RWPE2 (cell line): ENCODE data around the gene NT5DC4.
A peak's percentile ranks its signal among the peaks of the same experiment; 100 is the strongest.

ENCODE experiments used
- ATAC-seq: fragments of 200-7000 bp; cut with Tn5 transposase; 3 replicates; pipeline ENCODE4 v1.9.1; 2021; ENCODE audit warnings: low read depth
- DNase-seq: peaks from one replicate; pipeline ENCODE4 v3.0.0-alpha.2; 2020; ENCODE audit warnings: low spot score
- H3K27ac ChIP-seq: fragments of 450-650 bp; 2 replicates; pipeline ENCODE4 v1.5.1; 2017; ENCODE audit warnings: mild to moderate bottlenecking; ENCODE audit not compliant: poor library complexity, severe bottlenecking
- H3K27me3 ChIP-seq: fragments of 250-450 bp; sonication (Bioruptor Pico); 2 replicates; pipeline ENCODE4 v1.5.1; 2021; ENCODE audit warnings: mild to moderate bottlenecking, moderate library complexity; ENCODE audit not compliant: insufficient read depth, poor library complexity, severe bottlenecking
- H3K36me3 ChIP-seq: fragments of 250-450 bp; sonication (Bioruptor Pico); 2 replicates; pipeline ENCODE4 v1.5.1; 2020; ENCODE audit warnings: low read depth, mild to moderate bottlenecking, moderate library complexity
- H3K4me1 ChIP-seq: fragments of 250-450 bp; sonication (Bioruptor Pico); 2 replicates; pipeline ENCODE4 v1.5.1; 2021; ENCODE audit warnings: mild to moderate bottlenecking, moderate library complexity; ENCODE audit not compliant: insufficient read depth, poor library complexity, severe bottlenecking
- H3K4me3 ChIP-seq: fragments of 250-450 bp; sonication (Bioruptor Pico); 2 replicates; pipeline ENCODE4 v1.5.1; 2021; ENCODE audit warnings: mild to moderate bottlenecking, moderate library complexity; ENCODE audit not compliant: severe bottlenecking
- H3K9me3 ChIP-seq: fragments of 250-450 bp; sonication (Bioruptor Pico); 2 replicates; pipeline ENCODE4 v1.5.1; 2021; ENCODE audit warnings: mild to moderate bottlenecking, moderate library complexity; ENCODE audit not compliant: severe bottlenecking
- CTCF ChIP-seq: fragments of 450-650 bp; IDR thresholded peaks from one replicate; pipeline ENCODE4 v1.5.1; 2017; ENCODE audit warnings: mild to moderate bottlenecking, moderate library complexity; ENCODE audit not compliant: poor library complexity, severe bottlenecking

NT5DC4 gene

GRCh38 chr2:112680666-112681101 lies 40.1 kb upstream of the NT5DC4 start:
- TF ChIP-seq CTCF, result no peak
- ATAC-seq (peak; percentile 42; the same call in 1 of the 3 replicates), DNase-seq (no peak)
- H3K27me3 ChIP-seq, result no peaks in the 10 kb centered on the region
- H3K4me3 ChIP-seq, result no peak overlapping the region
- H3K27ac ChIP-seq, result no peak overlapping the region
- H3K4me1 ChIP-seq, result peaks cover 6% of the 10 kb centered on the region
- no peaks in the 10 kb centered on the region for H3K9me3 ChIP-seq
- no peaks in the 10 kb centered on the region for H3K36me3 ChIP-seq

GRCh38 chr2:112682101-112682500 lies 38.7 kb upstream of the NT5DC4 start:
- no peak overlapping the region for H3K4me3 ChIP-seq
- no peaks in the 10 kb centered on the region for H3K36me3 ChIP-seq
- H3K27ac ChIP-seq, result no peak overlapping the region
- H3K9me3 ChIP-seq, result no peaks in the 10 kb centered on the region
- DNase-seq (no peak), ATAC-seq (no peak)
- no peak for TF ChIP-seq CTCF
- peaks cover 6% of the 10 kb centered on the region for H3K4me1 ChIP-seq
- H3K27me3 ChIP-seq, result no peaks in the 10 kb centered on the region

GRCh38 chr2:112683550-112684414 lies 37.0 kb upstream of the NT5DC4 start:
- H3K4me1 ChIP-seq, result peaks cover 12% of the 10 kb centered on the region

GRCh38 chr2:112684415-112684775 lies 36.4 kb upstream of the NT5DC4 start:
- Histone ChIP-seq H3K4me1 (peaks cover 11% of the 10 kb centered on the region), H3K27ac (no peak overlapping the region), H3K4me3 (no peak overlapping the region), H3K27me3 (no peaks in the 10 kb centered on the region), H3K9me3 (no peaks in the 10 kb centered on the region), H3K36me3 (no peaks in the 10 kb centered on the region)
- DNase-seq, result no peak
- TF ChIP-seq CTCF, result no peak
- ATAC-seq, result no peak

More at GRCh38 chr2:112683550-112684414, 37.0 kb upstream of the NT5DC4 start:
- ATAC-seq, result no peak
- TF ChIP-seq CTCF, result no peak
- H3K27me3 ChIP-seq, result no peaks in the 10 kb centered on the region
- no peaks in the 10 kb centered on the region for H3K36me3 ChIP-seq
- H3K27ac ChIP-seq, result no peak overlapping the region
- no peaks in the 10 kb centered on the region for H3K9me3 ChIP-seq
- no peak overlapping the region for H3K4me3 ChIP-seq
- DNase-seq, result no peak

- Histone ChIP-seq H3K4me1 (peaks cover 6% of the 10 kb centered on the region), H3K27ac (no peak overlapping the region), H3K4me3 (no peak overlapping the region), H3K27me3 (no peaks in the 10 kb centered on the region), H3K36me3 (no peaks in the 10 kb centered on the region), H3K9me3 (no peaks in the 10 kb centered on the region)
- TF ChIP-seq CTCF, result no peak
- ATAC-seq (peak; percentile 45; the same call in 2 of the 3 replicates), DNase-seq (no peak)
Measured at GRCh38 chr2:112685271-112685884, 35.4 kb upstream of the NT5DC4 start.
